ENCODE measurements around the gene RAC3. TPM values are rescaled to one million over a fixed set of nuclear protein-coding genes. Genes with fewer than 3 reads are reported as not detected.

Gene RAC3
- total RNA-seq, 1 donor, result 1.8 TPM

DNA sequence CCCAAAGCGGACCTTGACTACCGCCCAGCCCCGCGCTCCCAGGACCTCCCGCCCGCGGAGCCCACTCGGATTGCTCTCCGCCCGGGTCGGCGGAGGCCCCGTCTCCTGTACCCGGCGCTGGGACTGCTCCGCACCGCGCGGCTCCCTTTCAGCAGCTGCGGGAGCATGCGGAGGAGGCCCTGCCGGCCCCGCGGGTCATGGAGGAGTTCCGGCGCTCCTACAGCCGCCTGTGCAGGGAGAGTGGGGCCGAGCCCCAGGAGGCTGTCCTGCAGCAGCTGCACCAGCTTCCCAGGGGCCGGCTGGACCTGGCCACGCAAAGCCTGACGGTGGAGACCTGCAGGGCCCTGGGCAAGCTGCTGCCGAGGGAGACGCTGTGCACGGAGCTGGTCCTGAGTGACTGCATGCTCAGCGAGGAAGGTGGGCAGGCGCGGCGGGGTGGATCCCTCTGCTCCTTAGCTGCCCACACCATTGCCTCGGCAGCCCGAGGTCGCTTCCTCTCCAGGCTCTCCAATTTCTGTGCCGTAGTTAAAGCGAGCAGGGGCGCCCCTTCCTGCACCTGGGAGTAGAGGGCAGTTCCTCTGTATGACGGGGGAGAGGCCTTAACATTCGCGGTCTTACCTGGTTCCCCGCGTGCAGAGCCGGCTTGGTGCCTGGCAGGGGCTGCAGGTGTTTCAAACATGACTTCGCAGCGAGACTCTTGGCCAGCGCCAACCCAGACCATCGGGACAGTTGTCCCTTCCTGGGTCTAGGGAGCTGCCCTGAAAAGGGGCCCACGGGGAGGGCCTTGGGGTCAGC is 7.8 kb upstream of the RAC3 start:
- Histone ChIP-seq H3K36me3 (ENCODE audit: insufficient read depth, low read length) (no peaks in the 10 kb centered on the region), H3K79me2 (ENCODE audit: insufficient read depth, low read length) (peaks cover 8% of the 10 kb centered on the region), H3K4me1 (ENCODE audit: insufficient read depth, low read length) (peaks cover 21% of the 10 kb centered on the region), H3K27me3 (ENCODE audit: insufficient read depth, low read length) (no peaks in the 10 kb centered on the region), H4K20me1 (ENCODE audit: insufficient read depth, low read length) (peaks cover 28% of the 10 kb centered on the region), H3K4me3 (ENCODE audit: insufficient read depth, low read length) (peak overlapping the region; percentile 81), H3K27ac (ENCODE audit: low read depth, low read length) (no peak overlapping the region), H2AFZ (ENCODE audit: low read length) (peak overlapping the region; percentile 82), H3K9me3 (ENCODE audit: low read depth, low read length) (no peaks in the 10 kb centered on the region), H3K4me2 (ENCODE audit: insufficient read depth, low read length) (peak overlapping the region; percentile 94)
- TF ChIP-seq, protein P1, sequence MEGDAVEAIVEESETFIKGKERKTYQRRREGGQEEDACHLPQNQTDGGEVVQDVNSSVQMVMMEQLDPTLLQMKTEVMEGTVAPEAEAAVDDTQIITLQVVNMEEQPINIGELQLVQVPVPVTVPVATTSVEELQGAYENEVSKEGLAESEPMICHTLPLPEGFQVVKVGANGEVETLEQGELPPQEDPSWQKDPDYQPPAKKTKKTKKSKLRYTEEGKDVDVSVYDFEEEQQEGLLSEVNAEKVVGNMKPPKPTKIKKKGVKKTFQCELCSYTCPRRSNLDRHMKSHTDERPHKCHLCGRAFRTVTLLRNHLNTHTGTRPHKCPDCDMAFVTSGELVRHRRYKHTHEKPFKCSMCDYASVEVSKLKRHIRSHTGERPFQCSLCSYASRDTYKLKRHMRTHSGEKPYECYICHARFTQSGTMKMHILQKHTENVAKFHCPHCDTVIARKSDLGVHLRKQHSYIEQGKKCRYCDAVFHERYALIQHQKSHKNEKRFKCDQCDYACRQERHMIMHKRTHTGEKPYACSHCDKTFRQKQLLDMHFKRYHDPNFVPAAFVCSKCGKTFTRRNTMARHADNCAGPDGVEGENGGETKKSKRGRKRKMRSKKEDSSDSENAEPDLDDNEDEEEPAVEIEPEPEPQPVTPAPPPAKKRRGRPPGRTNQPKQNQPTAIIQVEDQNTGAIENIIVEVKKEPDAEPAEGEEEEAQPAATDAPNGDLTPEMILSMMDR (IDR thresholded peaks at IDR 0.05; ENCODE audit: extremely low read depth, low read depth, low read length), result no peak
- peak; percentile 96 for DNase-seq (ENCODE audit: insufficient read length, low spot score, missing footprints)

DNA sequence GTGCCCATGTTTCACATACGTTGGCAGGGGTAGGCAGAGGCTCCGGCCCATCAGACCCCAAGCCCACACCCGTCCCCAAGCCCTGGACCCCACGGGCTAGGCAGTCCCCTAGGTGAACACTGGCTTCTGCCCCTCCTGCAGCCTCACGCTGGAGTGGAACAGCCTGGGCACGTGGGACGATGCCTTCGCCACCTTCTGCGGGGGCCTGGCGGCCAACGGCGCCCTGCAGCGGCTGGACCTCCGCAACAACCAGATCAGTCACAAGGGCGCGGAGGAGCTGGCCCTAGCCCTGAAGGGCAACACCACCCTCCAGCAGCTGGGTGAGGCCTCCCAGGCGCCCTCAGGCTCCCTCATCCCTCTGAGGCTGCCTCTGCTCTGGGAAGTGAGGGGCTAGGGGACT is 6.6 kb upstream of the RAC3 start:
- H3K4me1 ChIP-seq (ENCODE audit: insufficient read depth, low read length), result peaks cover 21% of the 10 kb centered on the region
- TF ChIP-seq, protein P1 (IDR thresholded peaks at IDR 0.05; ENCODE audit: extremely low read depth, low read depth, low read length), result no peak
- no peak overlapping the region for H2AFZ ChIP-seq (ENCODE audit: low read length)
- peaks cover 8% of the 10 kb centered on the region for H3K79me2 ChIP-seq (ENCODE audit: insufficient read depth, low read length)
- H3K27me3 ChIP-seq (ENCODE audit: insufficient read depth, low read length), result no peaks in the 10 kb centered on the region
- no peak overlapping the region for H3K4me3 ChIP-seq (ENCODE audit: insufficient read depth, low read length)
- no peaks in the 10 kb centered on the region for H3K9me3 ChIP-seq (ENCODE audit: low read depth, low read length)
- H4K20me1 ChIP-seq (ENCODE audit: insufficient read depth, low read length), result peaks cover 25% of the 10 kb centered on the region
- no peak overlapping the region for H3K4me2 ChIP-seq (ENCODE audit: insufficient read depth, low read length)
- DNase-seq (ENCODE audit: insufficient read length, low spot score, missing footprints), result no peak
- no peaks in the 10 kb centered on the region for H3K36me3 ChIP-seq (ENCODE audit: insufficient read depth, low read length)
- no peak overlapping the region for H3K27ac ChIP-seq (ENCODE audit: low read depth, low read length)

DNA sequence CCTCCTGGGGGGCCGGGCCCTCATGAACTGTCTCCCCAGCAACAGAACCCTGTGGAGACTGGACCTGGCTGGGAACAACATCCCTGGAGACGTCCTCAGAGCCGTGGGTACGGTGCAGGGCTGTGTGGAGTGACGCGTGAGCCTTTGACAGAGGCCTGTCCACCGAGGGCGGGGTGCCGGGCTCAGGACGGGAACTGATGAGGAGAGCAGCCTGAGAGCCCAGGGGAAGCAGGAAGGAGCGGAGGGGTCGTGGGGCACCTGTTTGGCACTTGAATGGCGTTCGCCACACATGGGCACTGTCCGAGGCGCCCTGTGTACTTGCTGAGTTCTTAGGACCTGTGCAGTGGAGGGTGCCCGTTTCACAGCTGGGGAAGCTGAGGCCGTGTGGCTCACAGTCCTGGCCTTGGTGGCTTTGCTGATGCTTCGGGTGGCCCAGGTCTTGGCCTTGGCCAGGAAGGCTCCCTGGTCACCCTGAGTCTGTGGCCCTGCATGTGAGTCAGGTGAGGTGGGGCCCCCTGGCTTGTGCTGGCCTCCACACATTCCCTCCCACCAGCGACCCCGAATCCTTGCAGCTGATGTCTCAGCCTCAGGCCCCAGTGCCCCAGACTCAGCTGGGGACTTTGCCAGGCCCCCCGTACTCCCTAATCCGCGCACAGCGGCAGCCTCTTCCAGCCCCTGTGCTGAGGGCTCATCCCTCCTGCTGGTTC is 5.9 kb upstream of the RAC3 start:
- H3K4me3 ChIP-seq (ENCODE audit: insufficient read depth, low read length), result no peak overlapping the region
- H3K4me1 ChIP-seq (ENCODE audit: insufficient read depth, low read length), result peaks cover 21% of the 10 kb centered on the region
- no peak for DNase-seq (ENCODE audit: insufficient read length, low spot score, missing footprints)
- H2AFZ ChIP-seq (ENCODE audit: low read length), result no peak overlapping the region
- TF ChIP-seq, protein P1 (IDR thresholded peaks at IDR 0.05; ENCODE audit: extremely low read depth, low read depth, low read length), result no peak
- peaks cover 18% of the 10 kb centered on the region for H4K20me1 ChIP-seq (ENCODE audit: insufficient read depth, low read length)
- no peak overlapping the region for H3K4me2 ChIP-seq (ENCODE audit: insufficient read depth, low read length)
- H3K27me3 ChIP-seq (ENCODE audit: insufficient read depth, low read length), result no peaks in the 10 kb centered on the region
- H3K9me3 ChIP-seq (ENCODE audit: low read depth, low read length), result no peaks in the 10 kb centered on the region
- H3K79me2 ChIP-seq (ENCODE audit: insufficient read depth, low read length), result peaks cover 8% of the 10 kb centered on the region
- no peak overlapping the region for H3K27ac ChIP-seq (ENCODE audit: low read depth, low read length)
- H3K36me3 ChIP-seq (ENCODE audit: insufficient read depth, low read length), result no peaks in the 10 kb centered on the region

DNA sequence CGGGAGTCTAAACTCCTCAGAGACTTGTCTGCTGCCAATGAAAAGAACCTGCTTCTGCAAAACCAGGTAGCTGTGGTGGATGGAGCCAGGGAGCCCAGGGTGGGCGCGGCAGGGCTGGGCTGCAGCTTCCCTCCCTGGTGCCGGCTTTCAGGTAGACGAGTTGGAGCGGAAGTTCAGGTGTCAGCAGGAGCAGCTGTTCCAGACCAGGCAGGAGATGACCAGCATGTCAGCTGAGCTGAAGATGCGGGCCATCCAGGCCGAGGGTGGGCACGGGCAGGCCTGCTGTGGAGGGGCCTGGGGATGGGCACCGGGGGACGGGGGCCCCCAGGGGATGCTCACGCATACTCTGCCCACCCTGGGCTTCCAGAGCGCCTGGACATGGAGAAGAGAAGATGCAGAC is 3.2 kb upstream of the RAC3 start:
- Histone ChIP-seq H4K20me1 (ENCODE audit: insufficient read depth, low read length) (no peaks in the 10 kb centered on the region), H3K4me1 (ENCODE audit: insufficient read depth, low read length) (peaks cover 11% of the 10 kb centered on the region), H3K27ac (ENCODE audit: low read depth, low read length) (no peak overlapping the region), H3K9me3 (ENCODE audit: low read depth, low read length) (no peaks in the 10 kb centered on the region), H3K79me2 (ENCODE audit: insufficient read depth, low read length) (no peaks in the 10 kb centered on the region), H3K4me3 (ENCODE audit: insufficient read depth, low read length) (no peak overlapping the region), H2AFZ (ENCODE audit: low read length) (no peak overlapping the region), H3K36me3 (ENCODE audit: insufficient read depth, low read length) (no peaks in the 10 kb centered on the region), H3K4me2 (ENCODE audit: insufficient read depth, low read length) (no peak overlapping the region), H3K27me3 (ENCODE audit: insufficient read depth, low read length) (no peaks in the 10 kb centered on the region)
- TF ChIP-seq, protein P1 (IDR thresholded peaks at IDR 0.05; ENCODE audit: extremely low read depth, low read depth, low read length), result no peak
- no peak for DNase-seq (ENCODE audit: insufficient read length, low spot score, missing footprints)

Measured in osteoblast (primary cell).